Ishikawa (cell line): ENCODE results near the gene DPYSL4.

Experiments used
- CEBPB ChIP-seq: IDR thresholded peaks from 2 replicates; pipeline ENCODE4 v1.6.1; 2012
- CREB1 ChIP-seq: IDR thresholded peaks from 2 replicates; pipeline ENCODE4 v1.6.1; 2012; ENCODE audit warnings: low read depth
- EGR1 ChIP-seq: IDR thresholded peaks from 2 replicates; pipeline ENCODE4 v1.6.1; 2012
- EP300 ChIP-seq: IDR thresholded peaks from 2 replicates; pipeline ENCODE4 v1.6.1; 2012; ENCODE audit warnings: borderline replicate concordance
- FOXM1 ChIP-seq: IDR thresholded peaks from 2 replicates; pipeline ENCODE4 v1.6.1; 2012; ENCODE audit warnings: low read depth, borderline replicate concordance
- NFIC ChIP-seq: IDR thresholded peaks from 2 replicates; pipeline ENCODE4 v1.6.1; 2012
- RAD21 ChIP-seq: IDR thresholded peaks from 2 replicates; pipeline ENCODE4 v1.6.1; 2012; ENCODE audit warnings: low read depth
- TAF1 ChIP-seq: IDR thresholded peaks from 2 replicates; pipeline ENCODE4 v1.6.1; 2012; ENCODE audit warnings: low read depth, mild to moderate bottlenecking
- TCF12 ChIP-seq: IDR thresholded peaks from 2 replicates; pipeline ENCODE4 v1.6.1; 2012; ENCODE audit warnings: low read depth
- TEAD4 ChIP-seq: IDR thresholded peaks from 2 replicates; pipeline ENCODE4 v1.6.1; 2012
- YY1 ChIP-seq: IDR thresholded peaks from 2 replicates; pipeline ENCODE4 v1.6.1; 2012; ENCODE audit warnings: low read depth
- ZBTB7A ChIP-seq: IDR thresholded peaks from 2 replicates; pipeline ENCODE4 v1.6.1; 2012; ENCODE audit warnings: low read depth
- TF ChIP-seq, protein P1 (sequence below): IDR thresholded peaks from 2 replicates; pipeline ENCODE4 v1.6.1; 2012
- TF ChIP-seq, protein P2 (sequence below): IDR thresholded peaks from 2 replicates; pipeline ENCODE4 v1.6.1; 2012
- TF ChIP-seq, protein P3 (sequence below): IDR thresholded peaks from 2 replicates; pipeline ENCODE4 v1.6.1; 2012; ENCODE audit warnings: low read depth, mild to moderate bottlenecking

The DPYSL4 gene

DNA sequence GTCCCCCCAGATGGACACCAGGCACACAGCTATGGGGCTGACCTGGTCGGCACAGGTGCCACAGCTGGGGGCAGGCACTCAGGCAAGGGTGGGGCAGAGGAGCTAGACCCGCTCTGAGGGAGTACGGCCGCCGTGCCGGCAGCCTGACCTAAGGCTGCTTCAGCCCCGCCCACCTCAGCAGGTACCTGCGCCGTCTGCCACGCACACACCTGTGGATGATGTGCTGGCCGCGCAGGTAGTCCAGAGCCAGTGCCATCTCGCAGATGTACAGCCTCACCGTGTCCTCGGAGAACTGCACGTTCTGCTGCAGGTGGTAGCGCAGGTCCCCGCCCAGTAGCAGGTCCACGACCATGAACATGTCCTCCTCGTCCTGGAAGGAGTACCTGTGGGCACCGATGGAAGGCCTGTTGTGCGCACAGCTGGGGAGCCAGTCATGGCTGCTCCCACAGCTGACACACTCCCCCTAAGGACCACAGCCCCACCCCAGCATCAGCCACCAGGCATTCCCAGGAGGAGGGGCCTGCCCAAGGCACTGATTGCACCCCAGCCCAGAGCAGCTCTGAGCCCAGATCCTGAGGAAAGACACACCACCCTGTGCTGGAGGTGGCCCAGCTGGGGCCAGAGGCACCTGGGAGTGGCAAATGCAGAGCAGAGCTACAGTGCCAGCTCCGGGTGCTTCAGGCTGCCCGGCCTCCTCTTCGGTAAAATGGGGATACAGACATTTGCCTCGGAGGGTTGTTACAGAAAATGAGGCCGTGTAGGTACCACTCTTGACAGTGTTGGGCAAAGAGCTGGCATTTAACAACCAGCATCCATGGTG, 40.0 kb downstream of the DPYSL4 start:
- peak; percentile 57 for TF ChIP-seq NFIC
- TF ChIP-seq, protein P1, sequence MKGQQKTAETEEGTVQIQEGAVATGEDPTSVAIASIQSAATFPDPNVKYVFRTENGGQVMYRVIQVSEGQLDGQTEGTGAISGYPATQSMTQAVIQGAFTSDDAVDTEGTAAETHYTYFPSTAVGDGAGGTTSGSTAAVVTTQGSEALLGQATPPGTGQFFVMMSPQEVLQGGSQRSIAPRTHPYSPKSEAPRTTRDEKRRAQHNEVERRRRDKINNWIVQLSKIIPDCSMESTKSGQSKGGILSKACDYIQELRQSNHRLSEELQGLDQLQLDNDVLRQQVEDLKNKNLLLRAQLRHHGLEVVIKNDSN = no peak
- TF ChIP-seq, protein P2, sequence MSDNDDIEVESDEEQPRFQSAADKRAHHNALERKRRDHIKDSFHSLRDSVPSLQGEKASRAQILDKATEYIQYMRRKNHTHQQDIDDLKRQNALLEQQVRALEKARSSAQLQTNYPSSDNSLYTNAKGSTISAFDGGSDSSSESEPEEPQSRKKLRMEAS = 0 out of 2 replicates have a peak, but pooled peaks have one; percentile 28
- no peak for TF ChIP-seq CEBPB
- no peak for TF ChIP-seq RAD21
- TF ChIP-seq EP300 = no peak
- no peak for TF ChIP-seq FOXM1
- no peak for TF ChIP-seq CREB1

DNA sequence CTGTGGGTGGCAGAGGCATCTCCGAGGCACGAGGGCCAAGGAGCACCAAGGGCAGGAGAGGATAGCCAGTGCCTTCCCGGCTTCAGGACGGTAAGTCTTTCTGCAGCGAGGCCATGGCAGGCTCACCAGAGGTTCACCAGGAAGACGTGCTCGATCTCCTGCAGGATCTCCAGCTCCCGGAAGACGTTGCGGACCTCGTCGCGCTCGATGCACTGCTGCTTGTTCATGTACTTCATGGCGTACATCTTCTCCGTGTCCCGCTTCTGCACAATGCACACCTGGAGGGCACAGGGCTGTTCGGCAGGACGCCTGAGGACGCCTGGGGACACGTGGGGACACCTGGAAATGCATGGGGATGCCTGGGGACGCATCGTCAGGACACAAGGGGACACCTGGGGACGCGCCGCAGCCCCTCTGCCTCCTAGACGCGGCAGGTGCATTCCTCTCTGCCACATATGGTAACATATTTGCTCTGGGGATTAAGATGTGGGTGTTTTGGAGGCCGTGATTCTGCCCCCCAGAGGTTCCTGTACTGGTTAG, 41.2 kb downstream of the DPYSL4 start:
- TF ChIP-seq EGR1 (no peak), EP300 (no peak), YY1 (no peak)
- TF ChIP-seq, protein P3, sequence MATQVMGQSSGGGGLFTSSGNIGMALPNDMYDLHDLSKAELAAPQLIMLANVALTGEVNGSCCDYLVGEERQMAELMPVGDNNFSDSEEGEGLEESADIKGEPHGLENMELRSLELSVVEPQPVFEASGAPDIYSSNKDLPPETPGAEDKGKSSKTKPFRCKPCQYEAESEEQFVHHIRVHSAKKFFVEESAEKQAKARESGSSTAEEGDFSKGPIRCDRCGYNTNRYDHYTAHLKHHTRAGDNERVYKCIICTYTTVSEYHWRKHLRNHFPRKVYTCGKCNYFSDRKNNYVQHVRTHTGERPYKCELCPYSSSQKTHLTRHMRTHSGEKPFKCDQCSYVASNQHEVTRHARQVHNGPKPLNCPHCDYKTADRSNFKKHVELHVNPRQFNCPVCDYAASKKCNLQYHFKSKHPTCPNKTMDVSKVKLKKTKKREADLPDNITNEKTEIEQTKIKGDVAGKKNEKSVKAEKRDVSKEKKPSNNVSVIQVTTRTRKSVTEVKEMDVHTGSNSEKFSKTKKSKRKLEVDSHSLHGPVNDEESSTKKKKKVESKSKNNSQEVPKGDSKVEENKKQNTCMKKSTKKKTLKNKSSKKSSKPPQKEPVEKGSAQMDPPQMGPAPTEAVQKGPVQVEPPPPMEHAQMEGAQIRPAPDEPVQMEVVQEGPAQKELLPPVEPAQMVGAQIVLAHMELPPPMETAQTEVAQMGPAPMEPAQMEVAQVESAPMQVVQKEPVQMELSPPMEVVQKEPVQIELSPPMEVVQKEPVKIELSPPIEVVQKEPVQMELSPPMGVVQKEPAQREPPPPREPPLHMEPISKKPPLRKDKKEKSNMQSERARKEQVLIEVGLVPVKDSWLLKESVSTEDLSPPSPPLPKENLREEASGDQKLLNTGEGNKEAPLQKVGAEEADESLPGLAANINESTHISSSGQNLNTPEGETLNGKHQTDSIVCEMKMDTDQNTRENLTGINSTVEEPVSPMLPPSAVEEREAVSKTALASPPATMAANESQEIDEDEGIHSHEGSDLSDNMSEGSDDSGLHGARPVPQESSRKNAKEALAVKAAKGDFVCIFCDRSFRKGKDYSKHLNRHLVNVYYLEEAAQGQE = no peak

DNA sequence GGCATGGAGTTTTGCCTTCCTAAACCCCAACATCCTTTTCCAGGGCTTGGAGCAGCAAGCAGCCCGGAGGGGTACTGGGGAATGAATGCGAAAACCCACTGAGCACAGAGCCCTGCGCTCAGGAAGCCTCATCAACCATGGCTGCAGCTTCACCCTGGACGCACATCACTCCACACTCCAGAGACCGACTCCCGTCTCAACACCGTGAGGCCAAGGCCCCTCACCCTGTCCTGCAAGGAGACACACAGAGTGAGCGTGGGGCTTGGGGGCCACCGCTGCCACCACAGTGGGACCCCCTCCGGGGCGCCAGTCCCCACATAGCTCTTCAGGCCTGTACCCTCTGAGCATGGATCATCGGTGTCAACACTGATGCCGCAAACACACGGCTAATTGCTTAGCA, 41.9 kb downstream of the DPYSL4 start:
- TF ChIP-seq, protein P1 = no peak
- TF ChIP-seq CREB1 = no peak
- no peak for TF ChIP-seq RAD21
- TF ChIP-seq, protein P3 = no peak
- TF ChIP-seq YY1 = no peak
- no peak for TF ChIP-seq EGR1
- no peak for TF ChIP-seq FOXM1
- TF ChIP-seq CEBPB = no peak
- TF ChIP-seq, protein P2 = no peak
- no peak for TF ChIP-seq ZBTB7A
- no peak for TF ChIP-seq TEAD4
- TF ChIP-seq TCF12 = no peak
- TF ChIP-seq EP300 = no peak
- TF ChIP-seq TAF1 = no peak
- TF ChIP-seq NFIC = no peak

DNA sequence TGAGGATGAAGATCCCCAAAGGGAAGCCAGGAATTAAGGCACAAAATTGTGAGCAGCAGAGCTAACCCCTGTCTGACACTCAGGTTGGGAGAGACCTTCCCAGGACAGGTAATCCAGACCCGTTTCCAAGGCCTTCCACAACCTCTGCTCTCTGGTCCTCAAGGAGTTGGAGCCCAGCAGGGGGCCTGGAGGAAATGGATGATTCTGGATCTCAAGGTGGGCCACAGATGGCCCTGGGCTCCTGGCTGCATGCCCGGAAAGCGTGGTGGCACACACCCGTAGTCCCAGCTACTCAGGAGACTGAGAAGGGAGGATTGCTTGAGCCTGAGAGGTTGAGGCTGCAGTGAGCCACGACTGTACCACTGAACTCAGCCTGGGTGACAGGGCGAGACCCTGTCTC, 42.3 kb downstream of the DPYSL4 start:
- TF ChIP-seq EP300 (no peak), TCF12 (no peak), ZBTB7A (no peak), TAF1 (no peak), CEBPB (no peak), TEAD4 (no peak), YY1 (no peak), RAD21 (no peak), CREB1 (no peak), NFIC (no peak)
- TF ChIP-seq, protein P3 = no peak
- TF ChIP-seq, protein P1 = no peak
- TF ChIP-seq, protein P2 = no peak
